NCI-H1105 (cell line): ENCODE results near the gene FRMD1.

ENCODE experiments used
- DNase-seq: peaks from one replicate; lab custom pipeline; 2025; lab: John Stamatoyannopoulos, UW

FRMD1 gene

DNA sequence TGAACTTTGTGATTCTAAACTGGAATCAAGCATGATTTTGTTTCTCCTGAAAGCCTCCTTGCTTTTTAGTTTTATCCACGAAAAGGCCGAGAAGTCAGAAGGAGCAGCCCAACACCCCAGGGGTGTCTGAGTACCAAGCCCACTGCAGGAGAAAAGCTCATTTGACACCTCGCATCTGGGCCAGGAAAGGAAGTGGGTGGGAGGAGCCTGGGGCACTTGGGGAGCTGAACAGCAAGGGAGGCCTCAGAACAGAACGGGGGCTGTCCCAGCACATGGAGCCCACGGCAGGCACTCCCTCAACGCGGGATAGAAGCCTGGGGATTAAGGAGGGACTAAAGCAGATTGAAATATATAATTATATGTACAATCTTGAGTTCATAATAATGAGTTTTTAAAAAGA lies 75.0 kb downstream of the FRMD1 start:
- no peak for DNase-seq
